GM12892 (cell line): ENCODE results near the gene FGF8.

ENCODE experiments used
- DNase-seq: peaks from one replicate; pipeline ENCODE4 v3.0.0; 2011; ENCODE audit not compliant: insufficient read length
- FAIRE-seq: peaks from 2 replicates; lab custom pipeline; 2011; peaks lifted over from hg19 to GRCh38; lab: Jason Lieb, UNC
- POLR2A ChIP-seq: IDR thresholded peaks from 2 replicates; pipeline ENCODE4 v1.6.1; 2011; ENCODE audit warnings: low read depth, low read length, control low read depth
- POLR2AphosphoS5 ChIP-seq: IDR thresholded peaks from 2 replicates; pipeline ENCODE4 v1.6.1; 2011; ENCODE audit warnings: low read depth, low read length, control low read depth
- TAF1 ChIP-seq: IDR thresholded peaks from 2 replicates; pipeline ENCODE4 v1.6.1; 2011; ENCODE audit warnings: low read depth, mild to moderate bottlenecking, control low read depth, low read length, borderline replicate concordance

The FGF8 gene

DNA sequence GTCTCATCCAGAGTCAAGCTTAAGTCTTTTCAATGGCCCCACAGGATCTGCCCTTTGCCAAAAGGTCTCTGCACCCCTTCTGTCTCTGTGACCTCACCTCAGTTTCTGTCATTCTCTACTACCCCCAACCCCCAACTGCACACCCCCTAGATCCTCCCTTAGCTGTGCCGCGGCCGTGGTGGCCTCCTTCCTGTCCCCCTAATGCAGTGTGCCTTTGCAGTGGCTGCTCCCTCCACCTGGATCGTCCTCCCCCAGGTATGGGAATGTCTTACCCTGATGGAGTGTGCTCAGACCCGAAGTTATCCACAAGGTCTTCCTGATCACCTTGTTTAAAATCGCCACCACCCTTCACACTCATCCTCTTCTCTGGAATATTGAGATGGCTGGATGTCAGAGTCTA, 9.6 kb downstream of the FGF8 start:
- FAIRE-seq = no peak
- DNase-seq = no peak
- TF ChIP-seq TAF1 = no peak
- no peak for TF ChIP-seq POLR2A
- TF ChIP-seq POLR2AphosphoS5 = no peak

- FAIRE-seq (no peak), DNase-seq (no peak)
Observed at GRCh38 chr10:101763141-101763846, 12.6 kb downstream of the FGF8 start.

DNA sequence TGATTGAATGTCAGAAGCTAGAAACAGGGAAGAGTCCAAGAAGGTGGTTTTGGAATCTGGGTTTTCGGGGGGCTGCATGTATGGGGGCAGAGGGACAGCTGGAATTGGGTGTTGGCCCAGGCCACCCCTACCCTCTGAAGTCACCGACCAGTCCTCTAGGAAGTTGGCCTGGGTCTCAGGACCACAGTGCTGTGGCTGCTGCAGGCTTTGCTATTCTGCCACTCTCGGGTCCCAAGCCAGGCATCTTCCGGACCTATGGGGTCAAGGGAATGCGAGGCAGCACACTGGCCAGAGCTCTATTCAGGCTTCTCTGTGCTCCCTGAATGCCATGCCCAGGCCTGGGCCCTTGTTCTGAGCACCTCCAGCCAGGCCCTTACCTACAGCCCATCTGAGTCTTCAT, 13.2 kb downstream of the FGF8 start:
- no peak for TF ChIP-seq TAF1
- TF ChIP-seq POLR2AphosphoS5 = no peak
- TF ChIP-seq POLR2A = no peak
- FAIRE-seq (no peak), DNase-seq (no peak)

More at GRCh38 chr10:101763141-101763846, 12.6 kb downstream of the FGF8 start:
- TF ChIP-seq TAF1 (no peak), POLR2AphosphoS5 (no peak), POLR2A (no peak)

DNA sequence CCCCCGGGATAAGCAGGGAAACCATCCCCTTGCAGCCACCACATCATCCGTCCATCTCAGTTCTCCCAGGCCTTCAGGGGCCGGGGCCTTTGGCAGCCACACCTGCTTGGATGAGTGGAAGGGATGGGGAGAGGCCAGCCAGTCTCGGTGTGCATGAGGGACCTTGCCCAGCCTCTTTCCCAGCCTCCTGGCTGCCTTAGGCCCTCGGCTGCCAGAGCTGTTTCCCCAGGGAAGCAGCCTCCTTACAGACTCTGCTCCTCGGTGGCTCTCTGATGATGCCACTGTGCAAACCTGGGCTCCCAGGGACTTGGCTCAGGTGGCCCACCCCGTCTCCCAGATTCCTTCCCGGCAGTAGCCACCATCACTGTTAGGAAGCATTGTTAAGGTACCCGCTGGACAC, 14.7 kb downstream of the FGF8 start:
- FAIRE-seq (no peak), DNase-seq (no peak)
- TF ChIP-seq POLR2AphosphoS5 = no peak

- no peak for FAIRE-seq
- no peak for DNase-seq
- no peak for TF ChIP-seq POLR2A
- no peak for TF ChIP-seq POLR2AphosphoS5
- TF ChIP-seq TAF1 = no peak
Observed at GRCh38 chr10:101760510-101760909, 15.4 kb downstream of the FGF8 start.

GRCh38 chr10:101759309-101760247, 16.3 kb downstream of the FGF8 start:
- TF ChIP-seq POLR2A (no peak), TAF1 (no peak), POLR2AphosphoS5 (no peak)
- FAIRE-seq = no peak
- DNase-seq = no peak

DNA sequence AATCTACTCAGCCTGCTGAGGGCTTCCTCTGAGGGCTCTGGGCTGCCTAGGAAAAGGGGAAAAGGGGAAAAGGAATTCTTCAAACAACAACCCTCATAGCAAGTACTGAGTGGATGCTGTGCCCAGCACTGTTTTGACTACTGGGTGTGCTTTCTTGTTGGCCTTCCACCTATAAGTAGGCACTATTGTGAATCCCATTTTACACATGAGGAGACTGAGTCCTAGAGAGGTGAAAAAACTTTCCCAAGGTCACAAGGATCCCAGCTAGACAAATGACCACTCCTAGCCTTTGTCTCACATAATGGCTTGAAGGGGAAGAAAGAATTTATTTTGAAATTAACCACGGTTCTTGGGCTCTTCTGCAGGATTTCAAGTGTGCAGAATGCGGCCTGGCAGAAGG, 17.1 kb downstream of the FGF8 start:
- FAIRE-seq (no peak), DNase-seq (no peak)
- no peak for TF ChIP-seq POLR2AphosphoS5
- TF ChIP-seq POLR2A = no peak
- TF ChIP-seq TAF1 = no peak

DNA sequence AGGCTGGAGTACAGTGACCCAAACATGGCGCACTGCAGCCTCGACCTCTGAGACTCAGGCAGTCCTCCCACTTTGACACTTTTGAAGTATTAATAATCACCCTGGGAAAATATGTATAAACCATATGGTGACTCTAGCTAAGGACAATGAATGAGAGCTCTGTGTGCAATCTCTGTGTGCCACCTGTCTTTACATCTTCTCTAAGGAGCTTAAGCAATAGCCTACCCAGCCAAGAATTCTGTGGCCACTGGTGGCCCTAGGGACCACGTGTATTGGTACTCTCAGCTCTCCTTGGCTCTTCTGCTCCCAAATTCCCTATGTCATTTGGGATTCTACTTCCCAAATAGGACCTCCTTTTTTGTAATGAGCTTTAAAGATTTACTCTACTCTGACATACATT, 23.7 kb downstream of the FGF8 start:
- FAIRE-seq (no peak), DNase-seq (no peak)
- no peak for TF ChIP-seq POLR2AphosphoS5
- TF ChIP-seq POLR2A = no peak
- no peak for TF ChIP-seq TAF1

DNA sequence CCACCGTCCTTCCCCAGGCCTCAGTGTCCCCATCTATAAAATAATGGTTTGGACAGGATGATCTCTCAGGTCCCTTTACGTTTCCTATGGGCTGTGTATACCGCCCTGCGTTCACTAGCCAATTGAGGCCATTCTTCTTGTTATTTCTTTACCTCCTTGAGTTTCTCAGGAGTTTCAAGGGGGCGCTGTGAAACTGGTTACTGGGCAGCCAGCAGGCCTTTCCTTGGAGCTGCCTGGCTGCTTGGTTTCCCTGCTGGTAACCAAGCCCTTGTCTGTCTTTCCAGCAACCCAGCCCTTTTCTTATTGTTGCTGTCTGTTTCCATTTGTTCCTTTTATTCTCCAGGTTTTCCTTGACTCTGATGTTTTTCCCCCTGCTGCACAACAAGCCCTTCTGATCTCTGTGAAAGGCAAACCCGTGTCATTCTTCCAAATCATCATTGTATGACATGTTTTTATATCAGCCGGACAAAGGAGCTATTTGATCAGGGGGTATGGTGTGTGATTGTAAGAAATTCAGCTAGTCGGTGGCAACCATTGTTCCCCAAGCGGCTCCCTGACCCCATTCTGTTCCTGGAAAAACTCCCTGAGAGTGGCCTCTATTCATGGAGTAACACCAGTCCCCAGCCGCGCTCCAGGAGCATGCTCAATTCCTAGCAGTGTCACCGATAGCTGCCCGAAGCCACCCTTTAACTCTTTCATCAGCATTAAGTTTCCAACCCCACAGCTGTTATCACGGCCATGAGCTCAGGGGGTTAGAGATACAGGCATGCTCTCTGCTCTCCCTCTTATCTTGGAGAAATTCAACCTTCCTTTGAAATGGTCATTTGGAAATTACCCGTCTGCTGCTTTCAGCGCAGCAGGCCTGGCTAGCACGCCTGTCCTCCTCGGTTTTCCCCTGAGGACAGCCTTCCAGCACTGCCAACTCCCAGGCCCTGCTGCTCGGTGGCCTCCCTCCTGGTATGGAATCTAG, 26.6 kb downstream of the FGF8 start:
- no peak for TF ChIP-seq TAF1
- no peak for TF ChIP-seq POLR2AphosphoS5
- TF ChIP-seq POLR2A = no peak
- no peak for FAIRE-seq
- no peak for DNase-seq

- FAIRE-seq = no peak
- DNase-seq = no peak
- TF ChIP-seq POLR2A = no peak
- no peak for TF ChIP-seq TAF1
Observed at GRCh38 chr10:101748496-101748895, 27.4 kb downstream of the FGF8 start.
